GM21381 (cell line): ENCODE measurements around the gene MYLK4.

Experiments used
- ATAC-seq: cut with Tn5 transposase; IDR thresholded peaks from one replicate; pipeline ENCODE4 v1.9.1; 2021; ENCODE audit warnings: mild to moderate bottlenecking, moderate library complexity; ENCODE audit not compliant: unreplicated experiment

The MYLK4 gene

GRCh38 chr6:2758980-2759379 is 8.3 kb upstream of the MYLK4 start:
- no peak for ATAC-seq

- no peak for ATAC-seq
These were observed 6.0 kb upstream of the MYLK4 start for GRCh38 chr6:2756687-2757224.

- ATAC-seq: no peak
These were observed 5.5 kb upstream of the MYLK4 start for GRCh38 chr6:2756241-2756640.

GRCh38 chr6:2755456-2755855 is 4.7 kb upstream of the MYLK4 start:
- no peak for ATAC-seq

DNA sequence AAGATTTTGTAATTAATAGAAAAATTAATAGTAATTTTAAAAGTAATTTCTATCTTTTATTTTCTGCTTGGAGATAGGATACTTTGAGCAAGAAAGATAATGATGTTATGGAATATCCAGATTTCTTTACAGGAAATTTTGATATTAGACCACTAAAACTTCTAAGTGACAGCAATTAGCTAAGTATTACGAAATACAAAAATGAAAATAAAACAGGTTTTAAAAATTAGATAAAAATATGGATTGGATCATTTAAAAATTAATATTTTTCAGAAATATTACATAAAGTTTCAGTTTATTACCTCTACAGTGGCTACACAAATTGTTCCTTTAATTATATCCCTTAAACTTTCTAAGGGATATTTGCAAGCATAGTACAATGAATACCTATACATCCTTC is 4.2 kb upstream of the MYLK4 start:
- no peak for ATAC-seq

DNA sequence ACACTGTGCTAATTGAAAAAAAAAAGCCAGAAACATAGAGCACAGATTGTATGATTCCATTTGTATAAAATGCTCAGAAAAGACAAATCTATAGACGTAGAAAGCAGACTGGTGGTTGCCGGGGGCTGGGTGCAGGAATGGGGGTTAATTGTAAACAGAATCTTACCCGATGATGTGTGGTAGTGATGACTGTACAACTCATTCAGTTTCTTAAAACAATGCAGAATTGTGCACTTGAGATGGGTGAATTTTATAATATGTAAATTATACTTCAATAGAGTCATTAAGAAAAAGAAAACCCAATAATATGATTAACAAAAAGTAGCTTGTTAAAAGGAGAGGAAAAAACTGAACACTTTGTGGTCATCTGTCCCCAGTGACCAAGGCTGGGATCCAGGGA is 3.7 kb upstream of the MYLK4 start:
- ATAC-seq: no peak

DNA sequence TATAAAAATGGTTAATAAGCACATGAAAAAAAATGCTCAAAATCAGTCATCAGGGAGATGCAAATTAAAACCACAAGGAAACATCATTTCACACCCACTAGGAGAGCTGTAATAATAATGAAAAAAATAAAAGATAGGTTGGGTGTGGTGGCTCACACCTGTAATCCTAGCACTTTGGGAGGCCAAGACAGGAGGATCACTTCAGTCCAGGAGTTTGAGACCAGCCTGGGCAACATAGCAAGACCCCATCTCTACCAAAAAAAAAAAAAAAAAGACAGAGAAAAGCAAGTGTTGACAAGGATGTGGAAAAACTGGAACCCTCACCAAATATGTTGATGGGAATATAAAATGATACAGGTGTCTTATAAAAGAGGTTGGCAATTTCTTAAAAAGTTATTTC is 3.0 kb upstream of the MYLK4 start:
- ATAC-seq: no peak

DNA sequence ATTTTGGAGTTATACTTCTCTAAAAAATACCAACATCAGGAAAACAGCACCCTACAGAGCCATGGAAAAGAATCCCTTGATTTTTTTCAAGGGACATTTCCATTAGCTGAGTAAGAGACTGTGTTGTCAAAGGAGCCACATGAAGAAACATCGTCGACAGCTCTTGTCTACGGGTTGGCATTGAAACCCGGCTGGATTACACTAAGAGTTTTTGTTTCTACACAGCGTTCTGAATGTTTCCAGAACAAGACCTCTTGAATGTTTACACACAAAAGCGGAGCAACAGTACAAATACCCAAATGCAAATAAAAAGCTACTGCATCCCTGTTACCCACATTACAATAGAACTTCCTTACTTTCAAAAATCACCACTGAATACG is 2.4 kb upstream of the MYLK4 start:
- ATAC-seq: no peak

- no peak for ATAC-seq
These were observed 1.9 kb upstream of the MYLK4 start for GRCh38 chr6:2752477-2753109.

- no peak for ATAC-seq
These were observed 1.1 kb upstream of the MYLK4 start for GRCh38 chr6:2751871-2752270.

DNA sequence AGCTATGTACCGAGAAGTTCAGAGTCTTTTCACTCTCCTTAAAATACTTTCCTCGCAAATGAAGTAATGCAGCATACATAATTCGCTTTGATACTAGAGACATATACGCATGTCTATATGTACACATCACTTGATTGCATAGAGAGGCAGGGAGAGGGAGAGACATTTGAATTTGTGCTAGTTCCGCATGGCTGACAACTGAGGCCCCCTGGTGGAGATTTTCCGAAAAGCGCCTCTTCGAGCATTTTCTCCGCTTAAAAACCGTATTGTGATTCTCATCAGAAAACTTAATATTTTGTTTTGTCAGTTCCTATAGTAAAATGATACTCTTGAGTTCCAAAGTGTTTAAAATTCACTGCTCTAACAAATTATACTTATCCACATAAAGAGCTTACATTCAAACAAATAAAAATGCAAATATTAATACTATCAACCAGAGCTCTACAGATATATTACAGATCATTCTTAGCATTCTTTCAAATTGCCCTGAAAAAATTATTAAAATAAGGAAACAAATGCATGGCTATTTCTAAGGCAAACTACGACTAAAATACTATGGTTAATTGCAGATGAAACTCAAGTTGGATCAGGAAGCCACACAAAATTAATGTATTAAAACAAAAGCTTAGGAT is 637 bp downstream of the MYLK4 start:
- no peak for ATAC-seq

DNA sequence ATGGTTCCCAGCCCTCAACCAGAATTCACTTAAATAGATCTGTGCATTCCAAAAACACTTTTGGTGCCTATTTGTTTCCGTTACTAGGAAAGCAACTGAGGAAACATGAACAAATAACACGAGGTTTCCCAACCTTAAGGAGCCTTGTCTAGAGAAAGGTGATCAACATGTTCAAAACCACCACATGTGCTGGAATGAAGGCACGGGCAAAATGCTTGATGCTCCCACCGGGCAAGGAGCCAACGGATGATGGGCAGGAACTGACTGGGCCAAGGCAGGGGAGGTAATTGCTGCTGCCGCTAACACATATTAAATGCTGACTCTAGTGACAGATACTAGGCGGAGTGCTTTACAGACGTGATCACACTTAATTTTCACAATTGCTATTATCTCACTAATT is 2.5 kb downstream of the MYLK4 start:
- ATAC-seq: no peak

DNA sequence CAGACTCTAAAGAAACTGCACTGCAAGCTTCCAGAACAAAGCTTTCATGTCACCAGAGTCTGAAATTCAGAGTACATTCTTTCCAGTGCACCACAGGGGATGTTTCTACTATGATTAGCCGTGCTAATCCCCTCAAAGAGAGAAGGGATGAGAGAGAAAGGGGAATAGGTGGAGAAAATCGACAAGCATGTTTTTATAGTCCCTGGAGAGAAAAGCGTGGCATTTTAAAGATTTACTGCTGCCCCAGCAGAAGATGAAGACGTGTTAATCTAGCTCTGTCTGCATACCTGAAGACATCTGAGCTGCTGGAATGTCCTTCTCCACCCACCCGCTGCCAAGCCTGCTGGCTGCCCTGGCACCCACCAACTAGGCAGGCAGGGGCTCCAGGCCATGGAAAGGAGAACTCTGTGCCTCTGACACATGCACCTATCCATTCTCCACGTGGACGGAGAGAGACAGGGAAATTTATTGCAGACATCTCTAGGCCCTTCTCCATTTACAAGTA is 4.1 kb downstream of the MYLK4 start:
- no peak for ATAC-seq

DNA sequence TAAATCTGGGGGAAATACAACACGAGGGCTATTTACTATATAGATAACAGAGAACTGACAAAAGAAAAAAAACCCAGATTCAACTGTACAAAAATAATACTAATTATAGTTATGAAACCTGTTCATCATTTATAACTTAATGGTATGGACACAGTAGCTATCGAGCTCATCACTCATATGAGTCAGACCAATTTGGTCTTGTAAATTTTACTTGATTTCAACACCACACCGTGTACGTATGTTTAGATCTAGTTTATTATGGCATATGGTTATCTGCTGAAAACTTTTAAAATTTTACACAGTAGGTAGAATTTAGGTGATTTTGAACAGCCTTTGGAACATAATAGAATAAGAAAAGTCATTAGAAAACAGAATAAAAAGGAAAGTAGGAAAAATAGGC is 5.5 kb downstream of the MYLK4 start:
- no peak for ATAC-seq

DNA sequence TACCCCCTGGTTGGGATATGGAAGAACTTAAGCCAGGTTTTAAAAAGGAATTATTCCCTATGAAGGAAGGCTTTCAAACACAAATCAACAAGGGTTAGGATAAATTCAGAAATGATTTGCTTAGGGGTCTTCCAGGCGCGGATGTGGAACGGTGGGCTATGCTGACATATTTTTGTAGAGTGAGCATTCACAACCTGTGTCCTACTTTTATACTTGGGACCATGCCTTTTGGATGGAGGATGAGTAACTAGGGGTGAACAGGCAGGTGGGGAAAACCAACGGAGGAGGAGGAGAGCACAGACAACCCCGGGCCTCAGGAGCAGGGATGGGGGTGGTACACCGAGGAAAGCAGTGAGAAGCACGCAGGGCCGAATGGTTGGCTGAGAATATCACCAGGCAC is 5.9 kb downstream of the MYLK4 start:
- ATAC-seq: no peak

DNA sequence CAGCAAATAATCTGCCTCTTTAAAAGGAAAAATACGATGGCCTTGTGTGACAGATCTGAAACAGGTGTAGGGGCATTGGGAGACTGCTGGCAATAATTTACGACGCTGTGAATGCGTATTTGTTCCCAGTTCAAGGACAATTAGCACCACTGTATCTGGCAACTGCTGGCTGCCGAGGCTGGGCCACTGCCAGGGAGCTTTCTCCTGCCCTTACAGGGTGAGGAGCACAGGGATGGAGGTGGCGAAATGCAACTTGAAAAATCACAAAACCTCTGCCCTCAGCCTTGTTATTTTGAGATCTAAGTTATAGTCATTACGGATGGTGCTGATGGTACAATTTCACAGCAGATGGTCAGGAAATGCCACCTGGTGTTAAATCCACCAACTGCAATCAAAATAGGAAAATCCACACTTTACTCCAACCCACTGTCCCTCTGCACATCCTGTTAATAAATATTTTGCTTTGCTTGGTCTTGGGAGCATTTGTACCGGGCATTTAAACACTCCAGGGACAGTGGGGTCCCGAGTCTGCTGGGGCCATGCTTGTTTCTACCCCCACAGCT is 6.4 kb downstream of the MYLK4 start:
- no peak for ATAC-seq

GRCh38 chr6:2743280-2744208 is 7.2 kb downstream of the MYLK4 start:
- no peak for ATAC-seq

- no peak for ATAC-seq
These were observed 9.0 kb downstream of the MYLK4 start for GRCh38 chr6:2741756-2742155.

DNA sequence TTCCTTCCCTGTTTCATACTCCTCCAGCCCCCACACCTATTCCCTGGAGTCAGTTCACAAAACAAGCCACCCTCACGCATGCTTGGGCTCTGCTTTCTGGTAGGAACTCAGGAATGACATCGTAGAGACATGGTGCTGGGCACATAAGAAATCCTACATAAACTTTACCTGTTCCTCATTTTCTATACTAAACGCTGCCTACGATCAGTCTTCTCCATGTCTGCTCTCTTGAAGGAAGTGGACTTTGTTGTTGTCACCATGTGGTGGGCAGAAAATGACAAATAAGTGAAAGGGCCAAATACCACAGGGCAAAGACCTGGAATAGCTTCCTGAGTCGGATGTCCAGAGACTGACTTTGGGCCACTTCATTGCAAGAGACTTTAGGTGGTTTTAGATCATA is 10.1 kb downstream of the MYLK4 start:
- no peak for ATAC-seq

DNA sequence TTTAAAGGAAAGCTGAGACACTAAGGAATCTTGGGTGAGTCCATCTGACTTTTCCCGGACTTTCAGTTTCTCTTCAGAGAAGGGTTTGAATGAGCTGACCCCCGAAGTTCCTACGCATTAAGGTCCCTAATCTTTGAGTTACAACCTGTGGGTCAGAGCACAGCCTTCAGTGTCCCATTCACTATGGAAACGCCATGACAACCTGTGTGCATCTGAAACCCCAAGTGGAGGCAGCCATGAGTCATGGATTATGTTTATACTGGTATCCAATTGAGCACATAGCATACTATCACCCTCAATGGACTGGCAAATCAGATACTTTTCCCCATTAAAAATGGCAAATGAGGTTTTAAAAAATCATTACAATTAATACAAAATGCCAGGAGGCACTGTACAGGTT is 11.4 kb downstream of the MYLK4 start:
- ATAC-seq: no peak

DNA sequence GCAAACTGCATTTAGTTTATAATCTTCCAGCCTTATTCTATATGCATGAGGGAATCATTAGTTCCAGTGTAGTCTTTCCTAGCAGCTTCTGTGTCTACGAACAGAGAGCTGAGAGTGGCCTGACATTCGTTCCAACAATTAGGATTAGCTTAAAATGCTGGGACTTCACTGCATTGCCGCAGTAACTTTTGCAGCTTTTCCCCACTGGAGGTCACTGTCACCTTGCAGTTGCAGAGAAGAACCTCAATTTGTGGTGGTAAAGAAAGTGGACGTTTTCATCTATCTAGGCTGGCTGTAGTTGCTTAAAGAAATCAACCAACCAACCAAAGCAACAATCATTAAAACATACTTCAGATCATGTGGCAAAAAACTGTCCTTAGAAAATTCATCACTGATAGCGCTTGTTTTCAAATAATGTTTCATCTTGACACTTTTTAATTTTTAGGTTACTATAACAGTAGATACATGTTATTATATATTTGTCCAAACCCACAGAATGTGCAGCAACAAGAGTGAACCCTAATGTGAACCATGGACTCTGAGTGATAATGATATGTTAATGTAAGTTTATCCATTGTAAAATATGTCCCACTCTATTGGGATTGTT is 12.2 kb downstream of the MYLK4 start:
- no peak for ATAC-seq
